HepG2 (cell line): ENCODE results near the gene MYO7A. TPM values are rescaled to one million over a fixed set of nuclear protein-coding genes. Genes with fewer than 3 reads are reported as not detected.

Source experiments
- ATF7 ChIP-seq, 2 experiments: fragments of 450-650 bp in 1 of 2; sonication (generic) in 1 of 2; formaldehyde crosslinking in 1 of 2; IDR thresholded peaks; 2 replicates each; pipeline versions ENCODE4 v1.4.0 to v1.6.1; 2016 to 2020; ENCODE audit warnings: antibody characterized with exemption in 1 of 2, mild to moderate bottlenecking in 1 of 2, missing genetic modification reagents in 1 of 2
- FOXJ3 ChIP-seq: sonication (generic); formaldehyde crosslinking; IDR thresholded peaks from 2 replicates; pipeline ENCODE4 v1.4.0; 2020; ENCODE audit warnings: missing genetic modification reagents, mild to moderate bottlenecking, borderline replicate concordance
- MAF1 ChIP-seq: sonication (generic); formaldehyde crosslinking; IDR thresholded peaks from 2 replicates; pipeline ENCODE4 v1.5.0; 2020; ENCODE audit warnings: missing genetic modification reagents, borderline replicate concordance
- NR2F2 ChIP-seq: IDR thresholded peaks from 2 replicates; pipeline ENCODE4 v1.6.1; 2012; ENCODE audit warnings: low read depth, inconsistent platforms, borderline replicate concordance
- PLRG1 ChIP-seq: fragments of 450-650 bp; conservative IDR thresholded peaks from 2 replicates; pipeline ENCODE4 v1.6.1; 2016
- SP140L ChIP-seq: sonication (generic); formaldehyde crosslinking; IDR thresholded peaks from 2 replicates; pipeline ENCODE4 v1.4.0; 2020; ENCODE audit warnings: missing genetic modification reagents, borderline replicate concordance
- ZBED4 ChIP-seq: sonication (generic); formaldehyde crosslinking; IDR thresholded peaks from 2 replicates; pipeline ENCODE4 v1.4.0; 2020; ENCODE audit warnings: missing genetic modification reagents, borderline replicate concordance
- ZBTB33 ChIP-seq: sonication (generic); formaldehyde crosslinking; IDR thresholded peaks from 2 replicates; pipeline ENCODE4 v1.4.0; 2020; ENCODE audit warnings: missing genetic modification reagents
- ZFX ChIP-seq: sonication (generic); formaldehyde crosslinking; IDR thresholded peaks from 2 replicates; pipeline ENCODE4 v1.4.0; 2020; ENCODE audit warnings: mild to moderate bottlenecking, low read depth, missing genetic modification reagents, moderate library complexity
- ZMYM4 ChIP-seq: sonication (generic); formaldehyde crosslinking; IDR thresholded peaks from 2 replicates; pipeline ENCODE4 v1.8.1; 2023; ENCODE audit warnings: mild to moderate bottlenecking, missing genetic modification reagents
- ZNF333 ChIP-seq: sonication (generic); formaldehyde crosslinking; IDR thresholded peaks from 2 replicates; pipeline ENCODE4 v1.4.0; 2020; ENCODE audit warnings: mild to moderate bottlenecking, missing genetic modification reagents, borderline replicate concordance
- ZNF614 ChIP-seq: IDR thresholded peaks from 2 replicates; pipeline ENCODE4 v1.6.1; 2018; ENCODE audit warnings: missing biosample characterization, missing genetic modification reagents, inconsistent platforms, borderline replicate concordance
- ZNF619 ChIP-seq: sonication (generic); formaldehyde crosslinking; IDR thresholded peaks from 2 replicates; pipeline ENCODE4 v1.4.0; 2020; ENCODE audit warnings: mild to moderate bottlenecking, missing genetic modification reagents
- ZNF644 ChIP-seq: IDR thresholded peaks from 2 replicates; pipeline ENCODE4 v1.6.1; 2016; ENCODE audit warnings: low read depth
- polyA plus RNA-seq, 8 experiments: library from polyadenylated mRNA; depleted of rRNA in 3 of 8; stranded (reverse) in 7 of 8; unstranded in 1 of 8; fragments of >200 nt; fragmentation: Illumina TruSeq in 4 of 8; extraction: Trizol in 4 of 8; gene quantifications; 2 replicates each; pipeline versions ENCODE4 v1.2.1 to v1.2.3, GENCODE V29; 2011 to 2016; ENCODE audit warnings: low read depth in 4 of 8, missing spikeins in 1 of 8, mixed read lengths in 1 of 8; ENCODE audit not compliant: insufficient read depth in 1 of 8
- total RNA-seq, 5 experiments: library from RNA; depleted of rRNA; stranded (reverse); fragments of >200 nt; fragmentation: Illumina TruSeq; extraction: Trizol; gene quantifications; 2 replicates each; pipeline ENCODE4 v1.2.3, GENCODE V29; 2016; ENCODE audit warnings: low read depth in 1 of 5
- TF ChIP-seq, protein P1 (sequence below), 2 experiments: sonication (generic) in 1 of 2; formaldehyde crosslinking in 1 of 2; IDR thresholded peaks; 2 replicates each; pipeline versions ENCODE4 v1.6.1 to v1.9.0; 2014 to 2022; ENCODE audit warnings: antibody characterized with exemption in 1 of 2, borderline replicate concordance in 1 of 2, inconsistent platforms in 1 of 2, low read depth in 1 of 2, missing genetic modification reagents in 1 of 2

Gene MYO7A
- total and polyA plus RNA-seq, 2 of the 13 experiments (the other 11 are each of a cell fraction or from before 2014, with no cell fraction given): 7.5 to 10.0 TPM

DNA sequence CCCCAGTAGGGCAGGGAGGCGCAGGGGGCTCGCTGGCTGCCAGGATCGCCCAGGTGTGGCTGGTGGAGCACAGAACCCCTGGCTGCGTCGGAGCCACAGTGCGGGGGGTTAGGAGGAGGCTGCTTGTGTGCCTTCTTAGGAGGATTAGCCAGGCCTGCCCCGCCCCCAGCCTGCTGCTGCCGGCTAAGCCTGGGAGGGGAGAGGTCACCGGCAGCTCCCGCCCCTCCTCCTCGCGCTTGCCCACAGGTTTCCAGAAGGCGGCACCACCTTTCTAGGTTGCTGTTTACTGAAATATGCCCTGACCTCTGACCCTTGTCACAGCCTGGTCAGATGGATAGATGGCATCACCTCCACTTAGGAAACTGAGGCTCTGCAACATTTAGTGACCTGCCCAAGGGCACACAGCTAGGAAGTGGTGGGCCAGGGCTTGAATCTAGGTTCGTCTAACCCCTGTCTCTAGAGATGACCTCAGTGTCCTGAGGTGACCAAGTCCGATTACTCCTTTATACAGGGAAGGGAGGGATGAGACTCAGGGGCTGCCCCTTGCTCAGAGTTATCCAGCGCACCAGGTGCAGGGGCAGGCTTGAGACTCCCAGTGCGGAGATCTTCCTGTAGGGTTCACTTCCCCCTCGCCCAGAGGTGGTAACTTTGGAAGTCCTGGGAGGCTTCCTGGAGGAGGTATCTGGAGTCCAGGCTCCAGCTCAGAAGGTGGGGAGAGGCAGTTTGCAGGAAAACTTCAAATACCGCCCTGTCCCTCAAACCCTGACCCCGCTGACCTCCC, 44.0 kb downstream of the MYO7A start (continued):
- TF ChIP-seq ZBED4 (CRISPR knock-in tag): no peak
- TF ChIP-seq ZNF333 (CRISPR knock-in tag): 0 out of 2 replicates have a peak, but pooled peaks have one; percentile 13
- no peak for TF ChIP-seq ZNF619 (CRISPR knock-in tag)
- TF ChIP-seq, protein P1, sequence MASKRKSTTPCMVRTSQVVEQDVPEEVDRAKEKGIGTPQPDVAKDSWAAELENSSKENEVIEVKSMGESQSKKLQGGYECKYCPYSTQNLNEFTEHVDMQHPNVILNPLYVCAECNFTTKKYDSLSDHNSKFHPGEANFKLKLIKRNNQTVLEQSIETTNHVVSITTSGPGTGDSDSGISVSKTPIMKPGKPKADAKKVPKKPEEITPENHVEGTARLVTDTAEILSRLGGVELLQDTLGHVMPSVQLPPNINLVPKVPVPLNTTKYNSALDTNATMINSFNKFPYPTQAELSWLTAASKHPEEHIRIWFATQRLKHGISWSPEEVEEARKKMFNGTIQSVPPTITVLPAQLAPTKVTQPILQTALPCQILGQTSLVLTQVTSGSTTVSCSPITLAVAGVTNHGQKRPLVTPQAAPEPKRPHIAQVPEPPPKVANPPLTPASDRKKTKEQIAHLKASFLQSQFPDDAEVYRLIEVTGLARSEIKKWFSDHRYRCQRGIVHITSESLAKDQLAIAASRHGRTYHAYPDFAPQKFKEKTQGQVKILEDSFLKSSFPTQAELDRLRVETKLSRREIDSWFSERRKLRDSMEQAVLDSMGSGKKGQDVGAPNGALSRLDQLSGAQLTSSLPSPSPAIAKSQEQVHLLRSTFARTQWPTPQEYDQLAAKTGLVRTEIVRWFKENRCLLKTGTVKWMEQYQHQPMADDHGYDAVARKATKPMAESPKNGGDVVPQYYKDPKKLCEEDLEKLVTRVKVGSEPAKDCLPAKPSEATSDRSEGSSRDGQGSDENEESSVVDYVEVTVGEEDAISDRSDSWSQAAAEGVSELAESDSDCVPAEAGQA (IDR thresholded peaks at IDR 0.05; ENCODE audit: low read depth): no peak
- TF ChIP-seq, protein P1 (CRISPR knock-in tag; IDR thresholded peaks at IDR 0.05; ENCODE audit: borderline replicate concordance): no peak
- no peak for TF ChIP-seq SP140L
- TF ChIP-seq NR2F2: peak; percentile 79
- TF ChIP-seq ZNF614 (CRISPR knock-in tag): no peak
- TF ChIP-seq ATF7 (IDR thresholded peaks at IDR 0.05): no peak
- peak; percentile 50 for TF ChIP-seq ATF7 (CRISPR knock-in tag; IDR thresholded peaks at IDR 0.05)
- no peak for TF ChIP-seq ZNF644 (CRISPR knock-in tag)
- peak; percentile 42; the same call in 1 of the 2 replicates for TF ChIP-seq ZFX (CRISPR knock-in tag)
- TF ChIP-seq FOXJ3 (CRISPR knock-in tag): no peak
- peak; percentile 51; the same call in 1 of the 2 replicates for TF ChIP-seq ZMYM4 (CRISPR knock-in tag)
- no peak for TF ChIP-seq ZBTB33 (CRISPR knock-in tag)
- no peak for TF ChIP-seq MAF1 (CRISPR knock-in tag)
- no peak for TF ChIP-seq PLRG1
